Effector memory CD8-positive, alpha-beta T cell (primary cell): Measurements from ENCODE around the gene EEF2K.
"Not testable (repeated sequence)": the region's sequence is repeated elsewhere in the genome, so short reads cannot be mapped to it uniquely, and the experiment has no call there.

ENCODE experiments used
- ATAC-seq: fragments of 150-1000 bp; cut with Tn5 transposase; replicated peaks from 2 replicates; pipeline ENCODE4 v1.10.0; 2021; ENCODE audit warnings: mild to moderate bottlenecking, moderate library complexity
- DNase-seq, 3 experiments: peaks; one replicate each; pipeline ENCODE4 v3.0.0; 2021
- H3K27ac Mint-ChIP-seq, 2 donors: one replicate each; pipeline ENCODE4 v1.8.0; 2022; ENCODE audit warnings: mild to moderate bottlenecking in 2 of 2, mixed read lengths in 2 of 2, moderate library complexity in 2 of 2
- H3K27me3 Mint-ChIP-seq, 2 donors: one replicate each; pipeline ENCODE4 v1.8.0; 2022; ENCODE audit warnings: mixed read lengths in 2 of 2
- H3K36me3 Mint-ChIP-seq: one replicate; pipeline ENCODE4 v1.8.0; 2022; ENCODE audit warnings: mild to moderate bottlenecking, moderate library complexity, mixed read lengths; ENCODE audit not compliant: insufficient read depth
- H3K4me1 Mint-ChIP-seq, 2 donors: one replicate each; pipeline ENCODE4 v1.8.0; 2022; ENCODE audit warnings: low read depth in 2 of 2, mixed read lengths in 2 of 2
- H3K4me3 Mint-ChIP-seq, 2 donors: one replicate each; pipeline ENCODE4 v1.8.0; 2022; ENCODE audit warnings: mild to moderate bottlenecking in 2 of 2, mixed read lengths in 2 of 2, moderate library complexity in 2 of 2
- H3K9me3 Mint-ChIP-seq, 2 donors: one replicate each; pipeline ENCODE4 v1.8.0; 2022; ENCODE audit warnings: mixed read lengths in 2 of 2

EEF2K gene

GRCh38 chr16:22206842-22207714 lies 1.0 kb downstream of the EEF2K start:
- H3K4me1 Mint-ChIP-seq: peaks cover 16 to 23% of the 10 kb centered on the region in 2 donors
- peak; percentile 59 for ATAC-seq
- H3K9me3 Mint-ChIP-seq: no peaks in the 10 kb centered on the region
- H3K27ac Mint-ChIP-seq: peak overlapping the region; percentile 77 to 88
- H3K4me3 Mint-ChIP-seq: peak overlapping the region; percentile 92 to 96
- H3K36me3 Mint-ChIP-seq: peaks cover 9% of the 10 kb centered on the region
- no peaks in the 10 kb centered on the region for H3K27me3 Mint-ChIP-seq
- DNase-seq: peak; percentile 40 to 55 (median 49)

GRCh38 chr16:22207715-22208360 lies 1.8 kb downstream of the EEF2K start:
- ATAC-seq (no peak), DNase-seq (no peak)
- H3K4me1 Mint-ChIP-seq: peaks cover 19 to 23% of the 10 kb centered on the region in 2 donors
- peaks cover 13% of the 10 kb centered on the region for H3K36me3 Mint-ChIP-seq
- H3K27ac Mint-ChIP-seq: peak overlapping the region; percentile 77 to 88
- no peaks in the 10 kb centered on the region for H3K9me3 Mint-ChIP-seq
- H3K27me3 Mint-ChIP-seq: no peaks in the 10 kb centered on the region
- peak overlapping the region; percentile 92 to 96 for H3K4me3 Mint-ChIP-seq

GRCh38 chr16:22210285-22210684 lies 4.2 kb downstream of the EEF2K start:
- Mint-ChIP-seq H3K36me3 (peaks cover 12% of the 10 kb centered on the region), H3K4me1 (peaks cover 25 to 26% of the 10 kb centered on the region in 2 donors), H3K27me3 (no peaks in the 10 kb centered on the region), H3K27ac (no peak overlapping the region), H3K4me3 (no peak overlapping the region), H3K9me3 (no peaks in the 10 kb centered on the region)
- ATAC-seq (no peak), DNase-seq (no peak)

- H3K27ac Mint-ChIP-seq: peak overlapping the region in 1 of 2 donors; percentile 29
- peaks cover 22 to 26% of the 10 kb centered on the region in 2 donors for H3K4me1 Mint-ChIP-seq
- no peaks in the 10 kb centered on the region for H3K9me3 Mint-ChIP-seq
- H3K27me3 Mint-ChIP-seq: no peaks in the 10 kb centered on the region
- H3K4me3 Mint-ChIP-seq: no peak overlapping the region
- ATAC-seq (no peak), DNase-seq (no peak)
- H3K36me3 Mint-ChIP-seq: peaks cover 7% of the 10 kb centered on the region
These were observed 4.8 kb downstream of the EEF2K start for GRCh38 chr16:22210854-22211253.

GRCh38 chr16:22213236-22213635 lies 7.2 kb downstream of the EEF2K start:
- Mint-ChIP-seq H3K27ac (no peak overlapping the region), H3K4me3 (no peak overlapping the region), H3K36me3 (peaks cover 6% of the 10 kb centered on the region), H3K27me3 (no peaks in the 10 kb centered on the region), H3K9me3 (no peaks in the 10 kb centered on the region), H3K4me1 (peaks cover 9 to 14% of the 10 kb centered on the region in 2 donors)
- DNase-seq (no peak), ATAC-seq (no peak)

GRCh38 chr16:22213801-22214200 lies 7.7 kb downstream of the EEF2K start:
- no peaks in the 10 kb centered on the region for H3K27me3 Mint-ChIP-seq
- no peak overlapping the region for H3K4me3 Mint-ChIP-seq
- H3K27ac Mint-ChIP-seq: no peak overlapping the region
- peaks cover 9 to 11% of the 10 kb centered on the region in 2 donors for H3K4me1 Mint-ChIP-seq
- DNase-seq: no peak
- H3K9me3 Mint-ChIP-seq: no peaks in the 10 kb centered on the region
- ATAC-seq: no peak
- H3K36me3 Mint-ChIP-seq: peaks cover 6% of the 10 kb centered on the region

- no peak overlapping the region for H3K4me3 Mint-ChIP-seq
- DNase-seq (no peak), ATAC-seq (no peak)
- no peak overlapping the region for H3K27ac Mint-ChIP-seq
- no peaks in the 10 kb centered on the region for H3K27me3 Mint-ChIP-seq
- peaks cover 6% of the 10 kb centered on the region for H3K36me3 Mint-ChIP-seq
- peaks cover 9 to 11% of the 10 kb centered on the region in 2 donors for H3K4me1 Mint-ChIP-seq
- no peaks in the 10 kb centered on the region for H3K9me3 Mint-ChIP-seq
These were observed 8.3 kb downstream of the EEF2K start for GRCh38 chr16:22214402-22214801.

- no peak overlapping the region for H3K27ac Mint-ChIP-seq
- ATAC-seq: no peak
- H3K4me3 Mint-ChIP-seq: no peak overlapping the region
- H3K27me3 Mint-ChIP-seq: no peaks in the 10 kb centered on the region
- H3K36me3 Mint-ChIP-seq: peaks cover 6% of the 10 kb centered on the region
- no peak for DNase-seq
- peaks cover 9 to 11% of the 10 kb centered on the region in 2 donors for H3K4me1 Mint-ChIP-seq
- H3K9me3 Mint-ChIP-seq: no peaks in the 10 kb centered on the region
These were observed 8.8 kb downstream of the EEF2K start for GRCh38 chr16:22214889-22215288.

- H3K4me3 Mint-ChIP-seq: no peak overlapping the region
- no peaks in the 10 kb centered on the region for H3K9me3 Mint-ChIP-seq
- H3K27ac Mint-ChIP-seq: no peak overlapping the region
- peaks cover 4% of the 10 kb centered on the region for H3K36me3 Mint-ChIP-seq
- ATAC-seq: no peak
- no peak for DNase-seq
- H3K27me3 Mint-ChIP-seq: no peaks in the 10 kb centered on the region
- peaks cover 4 to 11% of the 10 kb centered on the region in 2 donors for H3K4me1 Mint-ChIP-seq
These were observed 10.2 kb downstream of the EEF2K start for GRCh38 chr16:22216191-22216831.

GRCh38 chr16:22216832-22217225 lies 10.8 kb downstream of the EEF2K start:
- H3K36me3 Mint-ChIP-seq, H3K4me3 Mint-ChIP-seq: not testable (repeated sequence)
- H3K4me1 Mint-ChIP-seq: peaks cover 2 to 11% of the 10 kb centered on the region in 2 donors

GRCh38 chr16:22217890-22218730 lies 12.0 kb downstream of the EEF2K start:
- Mint-ChIP-seq H3K4me1 (peaks cover 2 to 7% of the 10 kb centered on the region in 2 donors), H3K36me3 (no peaks in the 10 kb centered on the region), H3K27ac (peak overlapping the region in 1 of 2 donors; percentile 32), H3K9me3 (no peaks in the 10 kb centered on the region), H3K27me3 (no peaks in the 10 kb centered on the region), H3K4me3 (no peak overlapping the region)
- ATAC-seq: peak; percentile 41
- no peak for DNase-seq

More at GRCh38 chr16:22216832-22217225, 10.8 kb downstream of the EEF2K start:
- H3K9me3 Mint-ChIP-seq, DNase-seq, ATAC-seq, H3K27me3 Mint-ChIP-seq, H3K27ac Mint-ChIP-seq: not testable (repeated sequence)

GRCh38 chr16:22219389-22220068 lies 13.5 kb downstream of the EEF2K start:
- H3K27me3 Mint-ChIP-seq: no peaks in the 10 kb centered on the region
- DNase-seq (no peak), ATAC-seq (no peak)
- peaks cover 0 to 3% of the 10 kb centered on the region in 2 donors for H3K4me1 Mint-ChIP-seq
- H3K4me3 Mint-ChIP-seq: no peak overlapping the region
- peaks cover 2% of the 10 kb centered on the region for H3K36me3 Mint-ChIP-seq
- H3K27ac Mint-ChIP-seq: no peak overlapping the region
- no peaks in the 10 kb centered on the region for H3K9me3 Mint-ChIP-seq
